Hippocampal formation (tissue), 2 donors: Measurements from ENCODE around the gene MAP2.
"Not testable (repeated sequence)": the region's sequence is repeated elsewhere in the genome, so short reads cannot be mapped to it uniquely, and the experiment has no call there.

Source experiments
- DNase-seq, 2 donors: peaks; one replicate each; lab custom pipeline; 2025; lab: John Stamatoyannopoulos, UW

The MAP2 gene

DNA sequence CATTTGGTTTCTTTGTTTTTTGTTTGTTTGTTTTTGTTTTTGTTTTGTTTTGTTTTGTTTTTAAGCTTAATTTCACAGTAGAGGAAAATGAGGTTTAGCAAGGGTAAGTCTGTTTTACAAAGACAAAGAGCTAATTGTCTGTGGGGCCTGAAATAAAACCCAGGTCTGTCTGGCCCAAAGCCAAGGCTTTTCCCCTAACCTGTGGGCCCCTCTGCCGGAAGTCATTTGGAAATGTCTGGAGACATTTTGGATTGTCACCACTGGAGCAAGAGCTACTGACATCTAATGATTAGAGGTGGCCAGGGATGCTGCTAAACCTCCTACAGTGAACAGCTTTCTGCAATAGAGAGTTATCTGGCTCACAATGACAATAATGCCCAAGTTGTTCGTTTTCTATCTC is 167.2 kb downstream of the MAP2 start:
- DNase-seq = no peak

- no peak for DNase-seq
Measured at GRCh38 chr2:209592106-209592505, 168.3 kb downstream of the MAP2 start.

- no peak for DNase-seq
Measured at GRCh38 chr2:209593930-209594329, 170.1 kb downstream of the MAP2 start.

- DNase-seq = no peak
Measured at GRCh38 chr2:209596262-209596661, 172.4 kb downstream of the MAP2 start.

- not testable (repeated sequence) for DNase-seq
Measured at GRCh38 chr2:209598227-209598626, 174.4 kb downstream of the MAP2 start.

- DNase-seq = no peak
Measured at GRCh38 chr2:209600341-209601171, 176.7 kb downstream of the MAP2 start.

DNA sequence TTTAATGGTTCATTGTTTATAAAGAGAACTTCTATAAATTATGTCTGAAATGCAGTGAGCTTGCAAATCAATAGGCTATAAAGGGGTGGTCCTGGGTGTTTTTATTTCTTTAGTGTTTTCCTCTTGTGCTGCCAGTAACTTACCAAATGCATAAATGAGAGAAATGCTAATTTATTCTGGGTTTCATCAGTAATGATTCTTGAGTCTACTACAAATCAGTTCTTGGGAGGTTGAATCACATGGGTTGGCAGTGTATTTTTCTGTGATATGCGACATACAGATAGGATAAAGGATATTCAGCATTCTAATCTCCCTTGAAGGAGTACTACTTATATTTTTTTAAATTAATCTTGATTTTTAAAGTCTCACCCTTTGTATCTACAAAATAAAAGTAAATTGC is 177.7 kb downstream of the MAP2 start:
- no peak for DNase-seq

- no peak for DNase-seq
Measured at GRCh38 chr2:209602259-209602658, 178.4 kb downstream of the MAP2 start.

DNA sequence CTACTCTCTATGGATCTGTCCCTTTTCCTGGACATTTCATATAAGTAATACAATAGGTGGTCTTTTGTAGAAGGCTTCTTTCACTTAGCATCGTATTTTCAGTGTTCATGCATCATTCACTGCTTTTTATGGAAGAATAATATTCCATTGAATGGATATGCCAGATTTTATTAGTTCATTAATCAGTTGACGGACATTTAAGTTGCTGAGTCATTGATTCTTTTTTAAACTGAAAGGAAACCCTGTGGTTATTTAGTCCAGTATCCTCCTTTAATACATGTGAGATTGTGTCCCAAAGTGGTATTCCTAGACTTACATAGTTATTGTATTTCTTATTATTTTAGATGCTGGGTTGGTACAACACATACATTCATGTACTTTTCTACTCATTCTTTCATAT is 185.7 kb downstream of the MAP2 start:
- no peak for DNase-seq

DNA sequence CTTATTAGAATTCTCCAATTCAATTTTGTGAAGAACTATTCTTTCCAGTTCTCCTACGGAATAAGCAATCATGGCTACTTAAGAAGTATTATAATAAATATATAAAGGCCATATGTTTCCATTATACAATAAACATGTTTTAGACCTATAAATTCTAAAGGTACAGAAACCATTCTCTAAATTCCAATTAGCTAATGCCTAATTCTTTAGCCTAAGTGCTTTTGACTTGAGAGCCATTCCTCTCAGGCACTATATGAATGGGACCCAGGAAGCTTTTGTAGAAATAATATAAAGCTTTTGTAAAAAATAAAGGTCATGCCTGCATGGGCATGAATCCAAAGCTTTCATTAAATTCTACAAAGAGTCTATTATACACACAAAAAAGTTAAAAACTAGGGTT is 186.8 kb downstream of the MAP2 start:
- no peak for DNase-seq

- DNase-seq = no peak
Measured at GRCh38 chr2:209613649-209614305, 189.9 kb downstream of the MAP2 start.

GRCh38 chr2:209614690-209615369 is 191.0 kb downstream of the MAP2 start:
- no peak for DNase-seq

DNA sequence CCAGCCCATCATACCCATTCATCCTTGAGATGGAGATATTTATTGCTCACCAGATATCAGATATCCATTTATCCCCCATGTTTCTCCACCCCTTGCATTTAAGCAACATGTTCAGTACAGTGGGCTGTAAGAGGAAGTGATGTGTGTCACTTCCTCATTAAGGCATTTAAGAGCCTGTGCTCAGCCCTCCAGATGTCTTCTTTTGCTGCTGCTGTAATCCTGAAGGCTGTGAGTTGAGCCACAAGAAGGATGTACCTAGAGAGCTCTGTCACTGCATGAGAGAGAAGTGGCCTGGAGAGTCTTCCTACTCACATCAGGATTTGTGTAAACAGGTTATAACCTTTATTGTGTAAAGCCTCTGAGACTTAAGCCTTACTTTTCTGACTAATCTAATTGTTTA is 195.9 kb downstream of the MAP2 start:
- DNase-seq = peak in 1 of 2 donors; percentile 20

- DNase-seq = no peak
Measured at GRCh38 chr2:209624192-209624938, 200.5 kb downstream of the MAP2 start.

DNA sequence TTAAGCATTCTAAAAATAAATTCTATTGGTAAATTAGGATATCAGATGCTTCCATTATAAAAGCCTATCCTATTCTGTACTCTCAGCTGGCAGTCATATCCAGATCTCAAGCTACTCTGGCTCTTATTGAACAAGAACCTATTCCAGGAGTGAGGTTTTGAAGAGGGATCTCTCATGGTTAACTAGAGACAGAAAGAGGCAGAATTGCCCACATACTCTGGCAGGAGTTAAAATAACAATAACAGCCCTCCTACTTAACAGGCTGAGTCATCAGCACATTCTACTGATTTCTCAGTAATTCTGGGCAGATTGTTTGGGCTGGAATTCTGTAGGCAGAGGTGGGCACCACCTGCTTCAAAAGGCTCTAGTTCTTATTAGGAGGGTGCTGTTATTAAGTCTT is 205.8 kb downstream of the MAP2 start:
- DNase-seq = peak in 1 of 2 donors; percentile 42

- no peak for DNase-seq
Measured at GRCh38 chr2:209633911-209634310, 210.1 kb downstream of the MAP2 start.

DNA sequence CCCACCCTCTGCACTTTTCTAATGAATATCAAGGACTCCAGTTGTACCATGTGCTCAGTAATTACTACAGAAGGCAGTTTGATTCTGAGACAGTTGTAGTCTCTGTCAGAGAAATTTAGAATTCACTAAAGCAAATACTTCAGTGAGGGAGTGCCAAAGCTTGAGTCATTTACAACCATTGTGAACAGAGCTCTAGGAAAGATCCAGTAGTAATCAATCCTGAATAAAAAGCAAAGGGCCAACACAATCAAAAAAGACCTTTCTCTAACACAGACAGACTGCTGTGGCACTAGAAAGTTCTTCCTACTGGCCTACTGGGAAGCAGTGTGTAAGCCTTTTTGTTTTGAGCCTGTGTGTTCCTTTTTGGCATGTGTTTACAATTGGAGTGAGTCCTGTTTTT is 212.2 kb downstream of the MAP2 start:
- peak in 1 of 2 donors; percentile 74 for DNase-seq

DNA sequence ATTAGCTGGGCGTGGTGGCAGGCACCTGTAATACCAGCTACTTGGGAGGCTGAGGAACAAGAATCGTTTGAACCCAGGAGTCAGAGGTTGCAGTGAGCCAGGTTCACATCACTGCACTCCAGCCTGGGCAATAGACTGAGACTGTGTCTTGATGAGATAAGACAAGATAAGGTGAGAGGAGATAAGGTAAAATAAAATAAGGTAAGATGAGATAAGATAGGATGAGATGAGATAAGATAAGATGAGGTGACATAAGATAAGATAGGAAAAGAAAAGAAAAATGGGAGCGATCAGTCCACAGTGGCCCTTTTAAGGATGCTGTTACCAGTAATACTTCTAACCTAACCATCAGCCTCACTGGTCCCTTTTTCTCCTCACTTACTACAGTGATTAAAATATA is 213.4 kb downstream of the MAP2 start:
- DNase-seq = no peak

GRCh38 chr2:209638346-209638745 is 214.5 kb downstream of the MAP2 start:
- no peak for DNase-seq

DNA sequence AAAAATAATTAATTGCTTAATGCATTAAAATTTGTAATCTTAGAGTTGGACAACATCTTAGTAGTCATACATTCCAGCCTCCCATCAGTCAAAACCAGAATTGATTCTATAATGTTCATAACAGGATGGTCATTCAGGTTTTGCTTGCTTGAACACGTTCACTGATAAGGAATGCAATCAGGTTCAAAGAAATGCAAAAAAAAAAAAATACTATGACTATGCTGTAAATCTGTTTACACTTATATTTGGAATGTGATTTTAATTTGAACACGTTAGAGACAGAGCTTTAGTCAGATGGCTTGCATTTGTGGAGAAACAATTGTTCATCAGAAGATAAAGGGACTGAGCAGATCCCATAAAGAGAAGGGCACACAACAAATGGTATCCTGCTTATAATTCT is 216.5 kb downstream of the MAP2 start:
- DNase-seq = no peak

DNA sequence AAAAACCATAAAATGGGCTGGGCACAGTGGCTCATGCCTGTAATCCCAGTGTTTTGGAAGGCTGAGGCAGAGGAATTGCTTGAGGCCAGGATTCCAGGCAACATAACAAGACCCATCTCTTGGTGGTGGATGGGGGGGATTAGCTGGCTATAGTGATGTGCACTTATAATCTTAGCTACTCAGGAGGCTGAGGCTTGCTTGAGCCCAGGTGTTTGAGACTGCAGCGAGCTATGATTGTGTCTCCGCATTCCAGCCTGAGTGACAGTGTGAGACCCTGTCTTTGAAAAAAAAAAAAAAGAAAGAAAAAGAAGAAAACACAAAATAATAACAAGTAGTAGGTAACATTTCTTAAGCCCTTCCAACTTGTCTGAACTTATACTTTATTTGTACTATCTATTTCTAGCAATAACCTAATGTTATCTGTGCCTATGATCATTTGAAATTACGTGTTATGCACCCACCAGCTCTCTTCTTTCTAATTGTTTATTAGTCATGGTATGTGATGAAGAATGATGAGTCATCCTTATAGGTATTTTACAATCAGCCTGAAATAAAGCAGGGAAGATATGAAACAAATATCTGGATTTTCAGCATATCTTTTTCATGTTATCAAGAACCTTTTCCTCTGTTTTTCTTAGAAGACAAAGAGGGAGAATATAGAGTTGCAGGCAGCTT is 218.4 kb downstream of the MAP2 start:
- no peak for DNase-seq

DNA sequence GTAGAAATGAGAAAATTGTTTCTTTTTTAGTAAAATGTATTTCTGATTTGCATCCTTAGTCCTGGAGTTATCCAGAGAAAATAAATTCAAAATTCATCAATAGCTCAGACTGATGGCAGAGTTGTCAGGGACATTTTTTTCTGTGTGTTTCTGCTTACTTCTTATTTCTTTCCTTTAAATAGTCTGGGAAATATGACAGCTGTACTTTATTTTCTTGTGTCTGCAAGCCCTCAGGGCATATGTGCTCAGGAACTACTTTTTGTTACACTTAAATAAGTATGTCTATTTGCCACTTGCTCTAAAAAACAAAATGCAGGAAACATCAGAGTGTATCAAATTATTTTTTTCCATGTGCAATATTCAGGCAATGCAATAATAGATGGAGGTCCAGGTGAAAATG is 221.0 kb downstream of the MAP2 start:
- no peak for DNase-seq
